ENCODE results near the gene CNPY4. TPM values are rescaled to one million over a fixed set of nuclear protein-coding genes. Genes with fewer than 3 reads are reported as not detected.

Gene CNPY4
- total RNA-seq, 1 experiment from 2014 or later: 10.4 TPM

- H3K27ac ChIP-seq (ENCODE audit: insufficient read length, low read depth, low read length): no peak overlapping the region
- H4K5ac ChIP-seq (ENCODE audit: insufficient read length, low read depth, low read length): no peak overlapping the region
- no peaks in the 10 kb centered on the region for H3K23me2 ChIP-seq (ENCODE audit: insufficient read length, low read depth, low read length, poor library complexity, severe bottlenecking)
- no peak overlapping the region for H2BK20ac ChIP-seq (ENCODE audit: low read depth, low read length, poor library complexity, severe bottlenecking)
- no peak overlapping the region for H4K91ac ChIP-seq (ENCODE audit: insufficient read length, low read depth, low read length)
- H3K4ac ChIP-seq (ENCODE audit: low read depth, low read length): no peak overlapping the region
- peaks cover 59 to 81% (median 80%) of the 10 kb centered on the region in 3 experiments for H3K36me3 Mint-ChIP-seq (ENCODE audit: insufficient read depth in 1 of 3, low read depth in 3 of 3)
- no peak for DNase-seq
- no peak overlapping the region for H3K23ac ChIP-seq (ENCODE audit: insufficient read length, low read depth, low read length)
- no peaks in the 10 kb centered on the region for H3K27me3 ChIP-seq (ENCODE audit: insufficient read depth, low read length)
- no peak overlapping the region for H2BK15ac ChIP-seq (ENCODE audit: low read depth, low read length)
- no peak overlapping the region for H2AK5ac ChIP-seq (ENCODE audit: insufficient read length, low read length)
- no peak overlapping the region for H3K56ac ChIP-seq (ENCODE audit: insufficient read length, low read depth, low read length)
- no peak overlapping the region for H3K4me2 ChIP-seq (ENCODE audit: insufficient read depth, insufficient read length, low read length)
- H3K4me1 ChIP-seq (ENCODE audit: insufficient read depth, low read length): no peaks in the 10 kb centered on the region
- peak overlapping the region in 1 of 2 experiments; percentile 57; a peak in 2 of 5 replicates for H3K4me3 Mint-ChIP-seq
- H3K27me3 Mint-ChIP-seq (ENCODE audit: low read depth): no peaks in the 10 kb centered on the region; the same call in 1 of the 2 replicates
- H2BK120ac ChIP-seq (ENCODE audit: low read depth, low read length, poor library complexity, severe bottlenecking): no peak overlapping the region
- peaks cover 3 to 6% of the 10 kb centered on the region in 2 experiments; a peak in 3 of 4 replicates for H3K4me1 Mint-ChIP-seq
- H3K9me3 ChIP-seq (ENCODE audit: control insufficient read depth, low read depth, low read length): no peaks in the 10 kb centered on the region
- no peaks in the 10 kb centered on the region for H3K9me3 Mint-ChIP-seq
- no peak overlapping the region for H4K8ac ChIP-seq (replicated peaks; ENCODE audit: insufficient read length, low read depth, low read length)
- no peak overlapping the region for H2AFZ ChIP-seq (ENCODE audit: low read length)
- peak overlapping the region in 1 of 3 experiments; percentile 62; a peak in 2 of 7 replicates for H3K27ac Mint-ChIP-seq
- H3K79me2 ChIP-seq (ENCODE audit: insufficient read depth, low read length): no peaks in the 10 kb centered on the region
- H2BK12ac ChIP-seq (ENCODE audit: insufficient read length, low read depth, low read length): no peak overlapping the region
- H3K9ac ChIP-seq (ENCODE audit: extremely low read depth, insufficient read length, low read length): no peak overlapping the region
- no CpG with 5 or more reads among the region's 25 CpGs for WGBS (ENCODE audit: extremely low coverage, insufficient read length, low lambda C conversion rate)
- TF ChIP-seq CTCF (conservative IDR thresholded peaks at IDR 0.05): no peak
- H3T11ph ChIP-seq (ENCODE audit: low read length): no peak overlapping the region
- H4K20me1 ChIP-seq (ENCODE audit: control insufficient read depth, insufficient read depth, insufficient read length): no peaks in the 10 kb centered on the region
- H3K14ac ChIP-seq (ENCODE audit: insufficient read depth, low read length): no peak overlapping the region
- H2BK5ac ChIP-seq (ENCODE audit: insufficient read length, low read length): no peak overlapping the region
- no peaks in the 10 kb centered on the region for H3K79me1 ChIP-seq (ENCODE audit: insufficient read depth, low read depth, low read length, poor library complexity, severe bottlenecking)
- H3K18ac ChIP-seq (ENCODE audit: insufficient read length, low read depth, low read length): no peak overlapping the region
Measured at GRCh38 chr7:100107125-100107737, 12.2 kb upstream of the CNPY4 start.

Data from H9 (cell line).